GM12878 (cell line): ENCODE measurements around the gene CARD19. TPM values are rescaled to one million over a fixed set of nuclear protein-coding genes. Genes with fewer than 3 reads are reported as not detected.

Source experiments
- ATAC-seq: fragments of 200-7000 bp; cut with Tn5 transposase; 3 replicates; pipeline ENCODE4 v1.9.1; 2020; ENCODE audit warnings: mild to moderate bottlenecking, moderate library complexity
- BruUV-seq: library from RNA; stranded (reverse); fragments of 400-500 nt; replicated peaks from 2 replicates; lab custom pipeline; 2021; lab: Mats Ljungman, UMichigan
- CTCF ChIA-PET: fragments of 300-600 bp; sonication (Branson Sonifier 250); formaldehyde crosslinking; extraction: SDS; loops from one replicate; lab custom pipeline; 2021; ENCODE audit warnings: inconsistent platforms; lab: Yijun Ruan, JAX
- POLR2A ChIA-PET: fragments of 350-600 bp; formaldehyde crosslinking; extraction: SDS; loops from one replicate; lab custom pipeline; 2021; ENCODE audit warnings: inconsistent platforms; lab: Charles Lee
- RAD21 ChIA-PET: fragments of 300-600 bp; sonication (Branson Sonifier 250); formaldehyde crosslinking; loops from one replicate; lab custom pipeline; 2023; ENCODE audit warnings: antibody characterized with exemption; ENCODE audit not compliant: unreplicated experiment; lab: Charles Lee
- SMC1A ChIA-PET: fragments of 300-600 bp; sonication (Branson Sonifier 250); formaldehyde crosslinking; loops from one replicate; lab custom pipeline; 2023; ENCODE audit not compliant: unreplicated experiment, uncharacterized antibody; lab: Charles Lee
- DNase-seq: peaks from one replicate; pipeline ENCODE4 v3.0.0-alpha.2; 2011; ENCODE audit warnings: low read depth, low spot score
- FAIRE-seq: peaks from 3 replicates; lab custom pipeline; 2011; peaks lifted over from hg19 to GRCh38; lab: Jason Lieb, UNC
- H2AFZ ChIP-seq: 2 replicates; pipeline ENCODE4 v1.6.0; 2011; ENCODE audit warnings: low read depth, low read length, control low read depth; ENCODE audit not compliant: control insufficient read depth
- H3K27ac ChIP-seq: 2 replicates; pipeline ENCODE4 v1.5.1; 2011; ENCODE audit warnings: control low read depth; ENCODE audit not compliant: control insufficient read depth, insufficient read depth
- H3K27me3 ChIP-seq, 2 experiments: replicated peaks in 1 of 2; 2 replicates each; pipeline versions ENCODE4 v1.6.0 to v1.6.1; 2011; ENCODE audit warnings: low read length in 1 of 2; ENCODE audit not compliant: control insufficient read depth in 2 of 2, insufficient read depth in 2 of 2
- H3K36me3 ChIP-seq, 2 experiments: 2 replicates each; pipeline ENCODE4 v1.5.1; 2011; ENCODE audit warnings: low read length in 1 of 2; ENCODE audit not compliant: control insufficient read depth in 2 of 2, insufficient read depth in 2 of 2
- H3K4me1 ChIP-seq: 2 replicates; pipeline ENCODE4 v1.6.1; 2011; ENCODE audit warnings: mild to moderate bottlenecking, low read length, moderate library complexity, mixed read lengths; ENCODE audit not compliant: control insufficient read depth, insufficient read depth
- H3K4me2 ChIP-seq: 2 replicates; pipeline ENCODE4 v1.6.0; 2011; ENCODE audit warnings: control low read depth; ENCODE audit not compliant: control insufficient read depth, insufficient read depth
- H3K4me3 ChIP-seq: fragments of 200-600 bp; sonication (generic); 2 replicates; pipeline ENCODE4 v1.5.1; 2016
- H3K79me2 ChIP-seq: 2 replicates; pipeline ENCODE4 v1.6.0; 2011; ENCODE audit warnings: low read length; ENCODE audit not compliant: control insufficient read depth, insufficient read depth
- H3K9ac ChIP-seq: 2 replicates; pipeline ENCODE4 v1.8.0; 2011; ENCODE audit warnings: low read length, control low read depth, mixed read lengths; ENCODE audit not compliant: control insufficient read depth, insufficient read depth
- H3K9me3 ChIP-seq: replicated peaks from 3 replicates; pipeline ENCODE4 v1.5.1; 2011; ENCODE audit warnings: mild to moderate bottlenecking, low read length; ENCODE audit not compliant: control insufficient read depth, insufficient read depth
- H4K20me1 ChIP-seq: 2 replicates; pipeline ENCODE4 v1.6.0; 2011; ENCODE audit not compliant: control insufficient read depth, insufficient read depth
- BCL11A ChIP-seq: IDR thresholded peaks from 2 replicates; pipeline ENCODE4 v1.6.1; 2011; ENCODE audit warnings: low read depth, low read length
- BCL3 ChIP-seq: IDR thresholded peaks from 2 replicates; pipeline ENCODE4 v1.6.1; 2011; ENCODE audit warnings: borderline replicate concordance, low read depth, mild to moderate bottlenecking, moderate library complexity, low read length; ENCODE audit not compliant: insufficient read depth, poor library complexity, severe bottlenecking
- ESRRA ChIP-seq: IDR thresholded peaks from 2 replicates; pipeline ENCODE4 v1.6.1; 2012; ENCODE audit warnings: mild to moderate bottlenecking, low read length, improper control_type of control experiment
- HCFC1 ChIP-seq: fragments of 150-350 bp; IDR thresholded peaks from 2 replicates; pipeline ENCODE4 v1.6.1; 2014; ENCODE audit warnings: low read length
- KAT2A ChIP-seq: conservative IDR thresholded peaks from 2 replicates; pipeline ENCODE4 v1.6.1; 2011; ENCODE audit warnings: low read depth, low read length; ENCODE audit not compliant: control insufficient read depth
- MLLT1 ChIP-seq: fragments of 450-650 bp; IDR thresholded peaks from 2 replicates; pipeline ENCODE4 v1.6.1; 2016; ENCODE audit warnings: mild to moderate bottlenecking
- NFIC ChIP-seq: IDR thresholded peaks from 2 replicates; pipeline ENCODE4 v1.6.1; 2012; ENCODE audit warnings: low read depth, mild to moderate bottlenecking, inconsistent platforms, low read length, moderate library complexity
- SUPT20H ChIP-seq: IDR thresholded peaks from 2 replicates; pipeline ENCODE4 v1.6.1; 2011; ENCODE audit warnings: low read depth, mild to moderate bottlenecking, low read length, moderate library complexity, borderline replicate concordance; ENCODE audit not compliant: control insufficient read depth
- ZNF217 ChIP-seq: fragments of 450-650 bp; IDR thresholded peaks from 2 replicates; pipeline ENCODE4 v1.6.1; 2017; ENCODE audit warnings: antibody characterized with exemption, mild to moderate bottlenecking
- WGBS: methylation state at CpG from one replicate; pipeline ENCODE4 v1.1.6; 2016; ENCODE audit warnings: low lambda C conversion rate; ENCODE audit not compliant: insufficient replicate concordance, insufficient coverage; ENCODE audit errors: missing lambda C conversion rate; 5-methylcytosine and 5-hydroxymethylcytosine counted together
- in situ Hi-C: fragments of 300-500 bp; cut with MboI; formaldehyde crosslinking; loops from 9 replicates; pipeline ENCODE4 v1.14.3; 2018; ENCODE audit warnings: mixed read lengths
- intact Hi-C: fragments of 100-400 bp; cut with micrococcal nuclease; formaldehyde crosslinking; loops from one replicate; pipeline ENCODE4 v1.14.2; 2022; ENCODE audit not compliant: unreplicated experiment
- polyA plus RNA-seq, 11 experiments: library from polyadenylated mRNA; depleted of rRNA in 4 of 11; unstranded in 6 of 11; stranded (reverse) in 5 of 11; fragments of >200 nt; fragmentation: Nextera tagmentation in 4 of 11; fragmentation: Illumina TruSeq in 1 of 11; extraction: Ambion mirVana in 4 of 11; extraction: Trizol in 1 of 11; gene quantifications; 1 replicate in 1 of 11; 2 replicates in 10 of 11; pipeline versions ENCODE4 v1.2.1 to v1.2.3, GENCODE V29; 2011 to 2016; ENCODE audit warnings: inconsistent platforms in 2 of 11, missing spikeins in 2 of 11, low read depth in 1 of 11
- total RNA-seq, 4 experiments: library from RNA; depleted of rRNA in 3 of 4; stranded (reverse); fragments of >200 nt in 3 of 4; fragmentation: Illumina TruSeq in 1 of 4; extraction: Trizol in 1 of 4; gene quantifications; 2 replicates each; pipeline versions ENCODE4 v1.2.1 to v1.2.3, GENCODE V29; 2013 to 2021
- TF ChIP-seq, protein P1 (sequence below): IDR thresholded peaks from 2 replicates; pipeline ENCODE4 v1.6.1; 2012; ENCODE audit warnings: improper control_type of control experiment, low read depth, low read length; ENCODE audit not compliant: insufficient replicate concordance
- TF ChIP-seq, protein P2 (sequence below): IDR thresholded peaks from 2 replicates; pipeline ENCODE4 v1.6.1; 2012; ENCODE audit warnings: low read depth, low read length, improper control_type of control experiment

Gene CARD19
- total and polyA plus RNA-seq, 10 of the 15 experiments (the other 5 are each of a cell fraction or from before 2014, with no cell fraction given) = 0.61 to 41.6 (median 19.9) TPM

GRCh38 chr9:93071464-93071863 lies 24.6 kb upstream of the CARD19 start:
- intact Hi-C loops (no loop called here), in situ Hi-C loops (no loop called here)
- Histone ChIP-seq H3K27ac (no peak overlapping the region), H3K36me3 (peaks cover 0 to 6% of the 10 kb centered on the region in 2 experiments; a peak in 3 of 4 replicates), H3K4me1 (no peaks in the 10 kb centered on the region), H2AFZ (no peak overlapping the region), H3K9me3 (no peaks in the 10 kb centered on the region), H3K4me3 (no peak overlapping the region), H3K4me2 (no peak overlapping the region), H4K20me1 (no peaks in the 10 kb centered on the region), H3K27me3 (no peaks in the 10 kb centered on the region), H3K9ac (no peak overlapping the region), H3K79me2 (peaks cover 1% of the 10 kb centered on the region)
- POLR2A ChIA-PET = interaction anchor here (0.5 kb wide), 1 partner anchor 84 kb away, joined by 3 read pairs; no protein-coding TSS in a partner anchor
- BruUV-seq = no TSS peak
- CTCF ChIA-PET = no interaction called here
- 97% methylated on average over 7 of the region's 7 CpGs for WGBS
- FAIRE-seq (no peak), DNase-seq (no peak), ATAC-seq (peak; percentile 56)
- RAD21 ChIA-PET = no interaction called here
- SMC1A ChIA-PET = no interaction called here
- no peak for TF ChIP-seq MLLT1
- TF ChIP-seq NFIC = no peak
- TF ChIP-seq BCL11A = no peak
- no peak for TF ChIP-seq SUPT20H
- TF ChIP-seq, protein P1, sequence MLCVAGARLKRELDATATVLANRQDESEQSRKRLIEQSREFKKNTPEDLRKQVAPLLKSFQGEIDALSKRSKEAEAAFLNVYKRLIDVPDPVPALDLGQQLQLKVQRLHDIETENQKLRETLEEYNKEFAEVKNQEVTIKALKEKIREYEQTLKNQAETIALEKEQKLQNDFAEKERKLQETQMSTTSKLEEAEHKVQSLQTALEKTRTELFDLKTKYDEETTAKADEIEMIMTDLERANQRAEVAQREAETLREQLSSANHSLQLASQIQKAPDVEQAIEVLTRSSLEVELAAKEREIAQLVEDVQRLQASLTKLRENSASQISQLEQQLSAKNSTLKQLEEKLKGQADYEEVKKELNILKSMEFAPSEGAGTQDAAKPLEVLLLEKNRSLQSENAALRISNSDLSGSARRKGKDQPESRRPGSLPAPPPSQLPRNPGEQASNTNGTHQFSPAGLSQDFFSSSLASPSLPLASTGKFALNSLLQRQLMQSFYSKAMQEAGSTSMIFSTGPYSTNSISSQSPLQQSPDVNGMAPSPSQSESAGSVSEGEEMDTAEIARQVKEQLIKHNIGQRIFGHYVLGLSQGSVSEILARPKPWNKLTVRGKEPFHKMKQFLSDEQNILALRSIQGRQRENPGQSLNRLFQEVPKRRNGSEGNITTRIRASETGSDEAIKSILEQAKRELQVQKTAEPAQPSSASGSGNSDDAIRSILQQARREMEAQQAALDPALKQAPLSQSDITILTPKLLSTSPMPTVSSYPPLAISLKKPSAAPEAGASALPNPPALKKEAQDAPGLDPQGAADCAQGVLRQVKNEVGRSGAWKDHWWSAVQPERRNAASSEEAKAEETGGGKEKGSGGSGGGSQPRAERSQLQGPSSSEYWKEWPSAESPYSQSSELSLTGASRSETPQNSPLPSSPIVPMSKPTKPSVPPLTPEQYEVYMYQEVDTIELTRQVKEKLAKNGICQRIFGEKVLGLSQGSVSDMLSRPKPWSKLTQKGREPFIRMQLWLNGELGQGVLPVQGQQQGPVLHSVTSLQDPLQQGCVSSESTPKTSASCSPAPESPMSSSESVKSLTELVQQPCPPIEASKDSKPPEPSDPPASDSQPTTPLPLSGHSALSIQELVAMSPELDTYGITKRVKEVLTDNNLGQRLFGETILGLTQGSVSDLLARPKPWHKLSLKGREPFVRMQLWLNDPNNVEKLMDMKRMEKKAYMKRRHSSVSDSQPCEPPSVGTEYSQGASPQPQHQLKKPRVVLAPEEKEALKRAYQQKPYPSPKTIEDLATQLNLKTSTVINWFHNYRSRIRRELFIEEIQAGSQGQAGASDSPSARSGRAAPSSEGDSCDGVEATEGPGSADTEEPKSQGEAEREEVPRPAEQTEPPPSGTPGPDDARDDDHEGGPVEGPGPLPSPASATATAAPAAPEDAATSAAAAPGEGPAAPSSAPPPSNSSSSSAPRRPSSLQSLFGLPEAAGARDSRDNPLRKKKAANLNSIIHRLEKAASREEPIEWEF = no peak
- TF ChIP-seq ESRRA = no peak
- no peak for TF ChIP-seq KAT2A
- peak; percentile 69 for TF ChIP-seq HCFC1
- TF ChIP-seq, protein P2, sequence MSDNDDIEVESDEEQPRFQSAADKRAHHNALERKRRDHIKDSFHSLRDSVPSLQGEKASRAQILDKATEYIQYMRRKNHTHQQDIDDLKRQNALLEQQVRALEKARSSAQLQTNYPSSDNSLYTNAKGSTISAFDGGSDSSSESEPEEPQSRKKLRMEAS = no peak
- no peak for TF ChIP-seq BCL3
- no peak for TF ChIP-seq ZNF217
